Loucy (cell line): ENCODE results near the gene PPP2R5C.

Experiments
- EZH2phosphoT487 ChIP-seq: fragments of 200-600 bp; IDR thresholded peaks from 2 replicates; pipeline ENCODE4 v1.6.1; 2018; ENCODE audit warnings: antibody characterized with exemption, mild to moderate bottlenecking, moderate library complexity, borderline replicate concordance
- TF ChIP-seq, protein P1 (sequence below): fragments of 200-600 bp; sonication (generic); conservative IDR thresholded peaks from 2 replicates; pipeline ENCODE4 v1.5.1; 2014; ENCODE audit warnings: mild to moderate bottlenecking, antibody characterized with exemption, low read length

DNA sequence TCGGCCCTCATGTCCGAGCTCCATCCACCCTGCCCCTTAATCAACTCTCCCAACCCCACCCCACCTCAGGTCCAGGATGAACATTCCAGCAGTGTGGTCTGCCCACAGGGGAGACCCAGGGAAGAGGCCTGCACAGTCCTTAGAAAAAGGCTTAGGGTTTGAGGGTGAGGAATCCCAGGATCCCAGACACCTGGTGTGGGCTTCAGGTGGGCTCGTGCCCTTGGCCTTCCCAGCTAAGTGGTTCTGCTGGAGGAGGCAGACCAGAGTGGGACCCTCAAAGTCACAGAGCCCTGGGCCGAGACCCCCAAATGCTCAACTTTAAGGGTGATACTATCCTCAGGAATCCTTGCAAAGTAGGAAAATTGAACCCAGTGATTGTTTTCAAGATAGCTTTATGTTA, 25.4 kb upstream of the PPP2R5C start:
- TF ChIP-seq, protein P1, sequence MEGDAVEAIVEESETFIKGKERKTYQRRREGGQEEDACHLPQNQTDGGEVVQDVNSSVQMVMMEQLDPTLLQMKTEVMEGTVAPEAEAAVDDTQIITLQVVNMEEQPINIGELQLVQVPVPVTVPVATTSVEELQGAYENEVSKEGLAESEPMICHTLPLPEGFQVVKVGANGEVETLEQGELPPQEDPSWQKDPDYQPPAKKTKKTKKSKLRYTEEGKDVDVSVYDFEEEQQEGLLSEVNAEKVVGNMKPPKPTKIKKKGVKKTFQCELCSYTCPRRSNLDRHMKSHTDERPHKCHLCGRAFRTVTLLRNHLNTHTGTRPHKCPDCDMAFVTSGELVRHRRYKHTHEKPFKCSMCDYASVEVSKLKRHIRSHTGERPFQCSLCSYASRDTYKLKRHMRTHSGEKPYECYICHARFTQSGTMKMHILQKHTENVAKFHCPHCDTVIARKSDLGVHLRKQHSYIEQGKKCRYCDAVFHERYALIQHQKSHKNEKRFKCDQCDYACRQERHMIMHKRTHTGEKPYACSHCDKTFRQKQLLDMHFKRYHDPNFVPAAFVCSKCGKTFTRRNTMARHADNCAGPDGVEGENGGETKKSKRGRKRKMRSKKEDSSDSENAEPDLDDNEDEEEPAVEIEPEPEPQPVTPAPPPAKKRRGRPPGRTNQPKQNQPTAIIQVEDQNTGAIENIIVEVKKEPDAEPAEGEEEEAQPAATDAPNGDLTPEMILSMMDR: no peak
- no peak for TF ChIP-seq EZH2phosphoT487
